Ascending aorta (tissue), 2 donors: Measurements from ENCODE around the gene DGKG. TPM values are rescaled to one million over a fixed set of nuclear protein-coding genes. Genes with fewer than 3 reads are reported as not detected.

Source experiments
- DNase-seq, 2 donors: peaks; one replicate each; pipeline ENCODE4 v3.0.0-alpha.2; 2019; ENCODE audit warnings: low spot score in 2 of 2
- H3K27ac ChIP-seq, 2 donors: fragments of 200-600 bp; sonication (generic); one replicate each; pipeline ENCODE4 v1.5.1; 2016 to 2017; ENCODE audit warnings: mild to moderate bottlenecking in 1 of 2
- H3K27me3 ChIP-seq: fragments of 200-600 bp; sonication (generic); one replicate; pipeline ENCODE4 v1.5.1; 2017
- H3K36me3 ChIP-seq, 2 donors: fragments of 200-600 bp; sonication (generic); one replicate each; pipeline ENCODE4 v1.5.1; 2016
- H3K4me1 ChIP-seq, 2 donors: fragments of 200-600 bp; sonication (generic); one replicate each; pipeline ENCODE4 v1.5.1; 2016 to 2017; ENCODE audit warnings: mild to moderate bottlenecking in 1 of 2
- H3K4me3 ChIP-seq, 2 donors: fragments of 200-600 bp; sonication (generic); one replicate each; pipeline ENCODE4 v1.5.1; 2016 to 2017; ENCODE audit warnings: mild to moderate bottlenecking in 1 of 2
- H3K9me3 ChIP-seq, 2 donors: fragments of 200-600 bp; sonication (generic); one replicate each; pipeline ENCODE4 v1.5.1; 2016
- intact Hi-C: fragments of 100-400 bp; cut with DNase I; formaldehyde crosslinking; loops from one replicate; pipeline ENCODE4 v1.15.1; 2023
- total RNA-seq: library from RNA; depleted of rRNA; stranded (reverse); fragments of >200 nt; gene quantifications from one replicate; pipeline ENCODE4 v1.1.0, GENCODE V29; 2016
- TF ChIP-seq, protein P1 (sequence below), 3 experiments: fragments of 200-600 bp in 2 of 3; fragments of 450-650 bp in 1 of 3; sonication (generic) in 2 of 3; IDR thresholded peaks; one replicate each; pipeline ENCODE4 v1.5.1; 2016 to 2019; ENCODE audit warnings: antibody characterized with exemption in 3 of 3, mild to moderate bottlenecking in 1 of 3, moderate library complexity in 1 of 3

DGKG gene
- total RNA-seq, 1 donor from 2014 or later = 11.1 TPM

DNA sequence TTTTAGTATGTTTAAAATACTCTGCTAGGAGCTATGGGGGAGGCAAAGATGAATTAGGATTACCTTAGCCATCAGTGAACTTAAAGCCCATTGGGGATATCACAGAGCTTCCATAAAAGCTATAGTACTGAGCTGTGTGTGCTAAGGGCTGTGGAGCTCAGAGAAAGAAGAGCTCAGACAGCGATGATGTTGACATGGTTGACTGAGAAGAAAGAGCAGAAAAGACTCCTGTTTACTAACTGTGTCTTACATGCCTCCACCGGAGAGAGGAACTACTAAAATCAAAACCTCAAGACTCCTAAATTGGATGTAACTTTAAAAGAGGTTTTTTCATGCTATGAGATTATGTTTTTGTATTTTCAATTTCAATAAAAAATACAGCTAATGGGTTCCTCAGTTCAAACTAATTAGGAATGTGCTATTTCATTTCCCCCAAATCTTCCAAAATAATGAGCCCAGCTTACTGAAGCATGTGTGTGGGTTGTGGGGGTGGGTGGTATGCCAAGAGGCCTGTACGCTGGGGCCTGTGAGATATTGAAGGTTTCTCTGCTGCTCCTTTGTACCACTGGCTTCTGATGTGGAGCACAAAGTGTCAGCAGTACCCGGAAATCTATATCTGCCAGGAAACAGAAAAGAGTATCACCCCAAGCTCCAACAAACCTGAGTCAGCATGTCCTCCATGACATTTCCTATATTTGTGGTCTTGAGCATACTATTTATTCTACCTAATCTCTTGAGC is 22.7 kb downstream of the DGKG start:
- DNase-seq = no peak
- Histone ChIP-seq H3K27ac (no peak overlapping the region), H3K4me1 (no peaks in the 10 kb centered on the region), H3K9me3 (no peaks in the 10 kb centered on the region), H3K27me3 (no peaks in the 10 kb centered on the region), H3K36me3 (no peaks in the 10 kb centered on the region), H3K4me3 (no peak overlapping the region)
- intact Hi-C loops = no loop called here
- TF ChIP-seq, protein P1, sequence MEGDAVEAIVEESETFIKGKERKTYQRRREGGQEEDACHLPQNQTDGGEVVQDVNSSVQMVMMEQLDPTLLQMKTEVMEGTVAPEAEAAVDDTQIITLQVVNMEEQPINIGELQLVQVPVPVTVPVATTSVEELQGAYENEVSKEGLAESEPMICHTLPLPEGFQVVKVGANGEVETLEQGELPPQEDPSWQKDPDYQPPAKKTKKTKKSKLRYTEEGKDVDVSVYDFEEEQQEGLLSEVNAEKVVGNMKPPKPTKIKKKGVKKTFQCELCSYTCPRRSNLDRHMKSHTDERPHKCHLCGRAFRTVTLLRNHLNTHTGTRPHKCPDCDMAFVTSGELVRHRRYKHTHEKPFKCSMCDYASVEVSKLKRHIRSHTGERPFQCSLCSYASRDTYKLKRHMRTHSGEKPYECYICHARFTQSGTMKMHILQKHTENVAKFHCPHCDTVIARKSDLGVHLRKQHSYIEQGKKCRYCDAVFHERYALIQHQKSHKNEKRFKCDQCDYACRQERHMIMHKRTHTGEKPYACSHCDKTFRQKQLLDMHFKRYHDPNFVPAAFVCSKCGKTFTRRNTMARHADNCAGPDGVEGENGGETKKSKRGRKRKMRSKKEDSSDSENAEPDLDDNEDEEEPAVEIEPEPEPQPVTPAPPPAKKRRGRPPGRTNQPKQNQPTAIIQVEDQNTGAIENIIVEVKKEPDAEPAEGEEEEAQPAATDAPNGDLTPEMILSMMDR (IDR thresholded peaks at IDR 0.05) = no peak

DNA sequence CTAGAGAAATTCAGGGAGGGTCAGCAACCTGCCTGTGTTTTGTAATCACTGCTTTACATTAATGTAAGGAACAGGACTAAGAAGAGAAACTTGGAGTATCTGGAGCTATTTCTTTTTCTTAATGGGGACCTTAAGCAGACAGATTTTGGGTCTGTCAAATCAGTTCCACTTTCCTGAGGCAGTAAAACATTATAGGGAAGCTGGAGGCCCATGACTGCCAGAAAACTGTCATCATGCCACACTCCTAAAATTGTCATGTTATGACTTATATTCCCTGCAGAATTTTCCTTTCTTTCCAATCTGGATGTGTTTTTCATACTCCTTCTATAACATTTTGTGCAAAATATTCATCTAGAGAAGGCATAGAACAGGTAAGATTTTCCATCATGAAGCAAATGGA is 28.8 kb downstream of the DGKG start:
- Histone ChIP-seq H3K9me3 (no peaks in the 10 kb centered on the region), H3K4me3 (no peak overlapping the region), H3K27me3 (no peaks in the 10 kb centered on the region), H3K36me3 (no peaks in the 10 kb centered on the region), H3K4me1 (no peaks in the 10 kb centered on the region), H3K27ac (no peak overlapping the region)
- DNase-seq = no peak
- intact Hi-C loops = no loop called here
- TF ChIP-seq, protein P1 (IDR thresholded peaks at IDR 0.05) = no peak

DNA sequence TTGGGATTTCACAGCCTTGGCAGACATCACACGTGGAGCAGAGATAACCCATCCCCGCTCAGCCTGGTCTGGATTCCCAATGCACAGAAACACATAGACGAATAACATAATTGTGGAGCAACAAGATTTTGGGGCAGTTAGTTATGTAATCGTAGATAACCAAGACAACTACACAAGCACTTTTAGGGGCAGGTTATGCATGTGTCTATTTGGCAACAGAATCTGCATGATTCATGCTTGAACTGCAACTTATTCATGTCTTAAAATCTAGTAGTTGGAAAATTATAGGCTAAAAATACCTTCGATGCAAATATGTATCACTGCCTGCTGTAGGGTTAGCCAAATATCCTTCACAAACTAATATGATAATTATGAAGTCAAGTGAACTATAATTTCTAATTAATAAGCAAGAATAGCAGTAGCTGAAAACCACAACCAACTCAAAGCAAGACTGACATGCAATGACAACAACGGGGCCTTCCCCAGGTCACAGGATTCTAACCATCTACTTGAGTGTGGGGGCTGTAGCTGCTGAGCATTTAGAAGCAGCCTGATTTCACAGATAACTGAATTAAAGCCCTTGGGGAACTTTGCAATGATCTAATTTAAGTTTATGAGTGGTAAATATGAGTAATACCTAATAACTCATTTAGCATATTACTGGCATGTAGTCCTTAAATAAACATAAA is 31.1 kb downstream of the DGKG start:
- H3K9me3 ChIP-seq = no peaks in the 10 kb centered on the region
- H3K36me3 ChIP-seq = no peaks in the 10 kb centered on the region
- intact Hi-C loops = no loop called here
- no peak for DNase-seq
- no peak overlapping the region for H3K27ac ChIP-seq
- TF ChIP-seq, protein P1 (IDR thresholded peaks at IDR 0.05) = no peak
- H3K4me1 ChIP-seq = no peaks in the 10 kb centered on the region
- no peak overlapping the region for H3K4me3 ChIP-seq
- H3K27me3 ChIP-seq = no peaks in the 10 kb centered on the region

DNA sequence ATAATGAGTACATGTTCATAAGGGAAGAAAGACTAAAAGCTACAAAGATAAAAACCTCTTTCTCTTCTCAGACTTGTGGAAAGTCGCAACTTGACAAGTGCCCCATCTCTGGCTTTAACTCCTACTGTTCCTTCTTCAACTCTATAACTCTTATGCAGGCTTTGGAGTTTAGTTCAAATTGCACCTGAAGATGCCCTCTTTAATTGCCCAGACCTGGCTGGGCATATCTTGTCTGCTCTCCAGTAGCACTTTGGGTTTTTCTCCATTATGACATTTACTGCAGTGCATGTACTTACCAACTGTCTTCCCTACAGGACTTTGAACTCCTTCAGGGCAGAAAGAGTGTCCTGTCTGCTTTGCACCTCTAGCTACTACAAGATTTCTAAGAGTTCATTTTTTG is 32.4 kb downstream of the DGKG start:
- H3K4me1 ChIP-seq = no peaks in the 10 kb centered on the region
- H3K27me3 ChIP-seq = no peaks in the 10 kb centered on the region
- no peaks in the 10 kb centered on the region for H3K9me3 ChIP-seq
- no peak overlapping the region for H3K27ac ChIP-seq
- TF ChIP-seq, protein P1 (IDR thresholded peaks at IDR 0.05) = no peak
- no peak for DNase-seq
- intact Hi-C loops = no loop called here
- H3K36me3 ChIP-seq = no peaks in the 10 kb centered on the region
- H3K4me3 ChIP-seq = no peak overlapping the region

DNA sequence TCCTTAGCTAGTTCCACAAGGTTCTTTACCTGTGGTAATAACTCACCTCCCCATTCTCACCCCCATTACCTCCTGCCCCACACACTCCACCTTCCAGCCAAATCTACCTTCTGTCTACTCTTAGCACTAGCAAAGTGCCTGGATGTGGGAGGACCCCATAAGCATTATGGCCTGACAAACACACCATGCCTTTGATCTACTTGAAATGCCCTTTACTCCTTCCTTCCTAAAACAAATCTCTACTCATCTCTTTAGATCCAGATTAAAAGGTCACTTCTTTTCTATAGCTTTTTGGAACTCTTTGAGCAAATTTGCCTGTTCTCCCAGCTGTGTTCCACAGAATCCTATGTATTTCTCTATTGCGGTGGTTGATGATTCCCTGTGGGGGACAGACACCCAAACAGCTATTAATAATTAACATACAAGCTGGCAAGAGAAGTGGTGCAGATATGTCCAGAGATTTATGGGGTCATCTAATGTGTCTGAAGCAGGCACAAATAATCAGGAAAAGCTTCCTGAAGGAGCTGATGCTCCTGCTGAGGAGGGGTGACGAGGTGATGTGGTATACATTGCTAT is 34.0 kb downstream of the DGKG start:
- no peak overlapping the region for H3K4me3 ChIP-seq
- H3K27me3 ChIP-seq = no peaks in the 10 kb centered on the region
- H3K27ac ChIP-seq = no peak overlapping the region
- H3K4me1 ChIP-seq = no peaks in the 10 kb centered on the region
- no peak for DNase-seq
- TF ChIP-seq, protein P1 (IDR thresholded peaks at IDR 0.05) = no peak
- H3K9me3 ChIP-seq = no peaks in the 10 kb centered on the region
- no peaks in the 10 kb centered on the region for H3K36me3 ChIP-seq
- intact Hi-C loops = no loop called here
